T-helper 9 cell (primary cell): ENCODE results near the gene DTNBP1.

ENCODE experiments used
- DNase-seq: peaks from one replicate; pipeline ENCODE4 v3.0.0-alpha.2; 2020

DTNBP1 gene

GRCh38 chr6:15588971-15589634 lies 73.7 kb downstream of the DTNBP1 start:
- no peak for DNase-seq

- no peak for DNase-seq
Observed at GRCh38 chr6:15586503-15586902, 76.3 kb downstream of the DTNBP1 start.

GRCh38 chr6:15585760-15586214 lies 77.0 kb downstream of the DTNBP1 start:
- DNase-seq: no peak

- no peak for DNase-seq
Observed at GRCh38 chr6:15582499-15582898, 80.3 kb downstream of the DTNBP1 start.

GRCh38 chr6:15581751-15582150 lies 81.1 kb downstream of the DTNBP1 start:
- DNase-seq: no peak

GRCh38 chr6:15580326-15580725 lies 82.5 kb downstream of the DTNBP1 start:
- no peak for DNase-seq

- no peak for DNase-seq
Observed at GRCh38 chr6:15578716-15579391, 84.0 kb downstream of the DTNBP1 start.

- no peak for DNase-seq
Observed at GRCh38 chr6:15577550-15578171, 85.2 kb downstream of the DTNBP1 start.

- DNase-seq: no peak
Observed at GRCh38 chr6:15577106-15577505, 85.7 kb downstream of the DTNBP1 start.

GRCh38 chr6:15575357-15576033 lies 87.3 kb downstream of the DTNBP1 start:
- DNase-seq: no peak

GRCh38 chr6:15574486-15574885 lies 88.3 kb downstream of the DTNBP1 start:
- no peak for DNase-seq

- DNase-seq: no peak
Observed at GRCh38 chr6:15574023-15574422, 88.8 kb downstream of the DTNBP1 start.

- no peak for DNase-seq
Observed at GRCh38 chr6:15573384-15573783, 89.4 kb downstream of the DTNBP1 start.

GRCh38 chr6:15572296-15573016 lies 90.4 kb downstream of the DTNBP1 start:
- no peak for DNase-seq

GRCh38 chr6:15570171-15570570 lies 92.7 kb downstream of the DTNBP1 start:
- no peak for DNase-seq

- no peak for DNase-seq
Observed at GRCh38 chr6:15569035-15569995, 93.5 kb downstream of the DTNBP1 start.

- DNase-seq: no peak
Observed at GRCh38 chr6:15562977-15563376, 99.9 kb downstream of the DTNBP1 start.

GRCh38 chr6:15561447-15562199 lies 101.2 kb downstream of the DTNBP1 start:
- no peak for DNase-seq

- no peak for DNase-seq
Observed at GRCh38 chr6:15560713-15561112, 102.1 kb downstream of the DTNBP1 start.

GRCh38 chr6:15557174-15557573 lies 105.7 kb downstream of the DTNBP1 start:
- DNase-seq: no peak

GRCh38 chr6:15556711-15557110 lies 106.1 kb downstream of the DTNBP1 start:
- DNase-seq: no peak
